BE2C (cell line): ENCODE measurements around the gene TDRD12.
A peak's percentile ranks its signal among the peaks of the same experiment; 100 is the strongest.
"Not testable (repeated sequence)": the region's sequence is repeated elsewhere in the genome, so short reads cannot be mapped to it uniquely, and the experiment has no call there.

Source experiments
- DNase-seq: peaks from one replicate; pipeline ENCODE4 v3.0.0-alpha.2; 2020
- H3K27me3 ChIP-seq: fragments of 250-450 bp; sonication (Bioruptor Pico); 2 replicates; pipeline ENCODE4 v1.5.1; 2020; ENCODE audit warnings: mild to moderate bottlenecking
- H3K36me3 ChIP-seq: fragments of 250-450 bp; sonication (Bioruptor Pico); 2 replicates; pipeline ENCODE4 v1.5.1; 2020; ENCODE audit warnings: mild to moderate bottlenecking
- H3K4me1 ChIP-seq: fragments of 250-450 bp; sonication (Bioruptor Pico); 2 replicates; pipeline ENCODE4 v1.5.1; 2020
- H3K4me3 ChIP-seq: 2 replicates; pipeline ENCODE4 v1.5.1; 2011; ENCODE audit warnings: low read depth, low read length
- H3K9me3 ChIP-seq: fragments of 250-450 bp; sonication (Bioruptor Pico); 2 replicates; pipeline ENCODE4 v1.5.1; 2020
- TF ChIP-seq, protein P1 (sequence below): IDR thresholded peaks from 2 replicates; pipeline ENCODE4 v1.5.1; 2012; ENCODE audit warnings: mild to moderate bottlenecking, low read depth, low read length

The TDRD12 gene

DNA sequence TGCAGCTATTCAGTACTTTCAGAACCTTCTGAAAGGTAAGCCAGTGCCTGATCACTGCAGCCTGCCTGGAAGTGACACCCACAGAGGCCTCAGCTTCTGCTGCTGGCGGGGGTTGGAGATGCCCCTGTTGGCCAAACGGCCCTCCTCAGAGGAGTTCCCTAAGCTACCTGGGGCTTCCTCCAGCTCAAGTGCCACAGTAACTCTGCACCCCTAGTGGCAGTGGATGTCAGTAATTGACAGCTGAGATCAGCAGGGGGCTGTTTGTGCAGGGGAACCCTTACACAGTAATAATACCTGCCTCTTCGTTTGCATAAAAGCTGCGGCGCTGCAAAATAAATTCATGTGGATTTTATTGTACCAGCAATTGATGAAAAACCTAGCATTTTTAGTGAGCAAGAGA lies 28.9 kb downstream of the TDRD12 start:
- Histone ChIP-seq H3K27me3 (peaks cover 3% of the 10 kb centered on the region; the same call in 1 of the 2 replicates), H3K9me3 (no peaks in the 10 kb centered on the region), H3K36me3 (no peaks in the 10 kb centered on the region), H3K4me3 (no peak overlapping the region), H3K4me1 (no peaks in the 10 kb centered on the region)
- no peak for DNase-seq
- TF ChIP-seq, protein P1, sequence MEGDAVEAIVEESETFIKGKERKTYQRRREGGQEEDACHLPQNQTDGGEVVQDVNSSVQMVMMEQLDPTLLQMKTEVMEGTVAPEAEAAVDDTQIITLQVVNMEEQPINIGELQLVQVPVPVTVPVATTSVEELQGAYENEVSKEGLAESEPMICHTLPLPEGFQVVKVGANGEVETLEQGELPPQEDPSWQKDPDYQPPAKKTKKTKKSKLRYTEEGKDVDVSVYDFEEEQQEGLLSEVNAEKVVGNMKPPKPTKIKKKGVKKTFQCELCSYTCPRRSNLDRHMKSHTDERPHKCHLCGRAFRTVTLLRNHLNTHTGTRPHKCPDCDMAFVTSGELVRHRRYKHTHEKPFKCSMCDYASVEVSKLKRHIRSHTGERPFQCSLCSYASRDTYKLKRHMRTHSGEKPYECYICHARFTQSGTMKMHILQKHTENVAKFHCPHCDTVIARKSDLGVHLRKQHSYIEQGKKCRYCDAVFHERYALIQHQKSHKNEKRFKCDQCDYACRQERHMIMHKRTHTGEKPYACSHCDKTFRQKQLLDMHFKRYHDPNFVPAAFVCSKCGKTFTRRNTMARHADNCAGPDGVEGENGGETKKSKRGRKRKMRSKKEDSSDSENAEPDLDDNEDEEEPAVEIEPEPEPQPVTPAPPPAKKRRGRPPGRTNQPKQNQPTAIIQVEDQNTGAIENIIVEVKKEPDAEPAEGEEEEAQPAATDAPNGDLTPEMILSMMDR, result peak; percentile 28

DNA sequence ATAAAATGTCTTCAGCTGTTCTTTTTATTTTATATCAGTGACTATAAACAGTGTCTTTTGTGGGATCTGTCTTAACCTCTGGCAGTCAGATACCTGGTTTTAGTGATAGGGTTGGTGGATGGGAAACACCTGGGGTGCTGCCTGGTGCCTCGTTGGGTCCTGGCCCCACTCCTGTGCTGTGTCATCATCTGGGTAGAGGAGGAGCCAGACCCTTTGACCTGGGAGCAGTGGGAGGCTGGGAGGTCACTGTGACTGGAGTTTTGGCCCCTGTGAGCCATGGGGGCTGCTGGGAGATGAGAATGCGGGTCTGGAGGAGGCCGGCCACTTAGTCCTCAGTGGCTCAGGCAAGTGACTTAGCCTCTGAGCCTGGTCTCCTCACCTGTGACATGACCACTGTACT lies 29.4 kb downstream of the TDRD12 start:
- DNase-seq, result no peak
- TF ChIP-seq, protein P1, result no peak
- Histone ChIP-seq H3K36me3 (no peaks in the 10 kb centered on the region), H3K9me3 (no peaks in the 10 kb centered on the region), H3K27me3 (peaks cover 3% of the 10 kb centered on the region; the same call in 1 of the 2 replicates), H3K4me3 (no peak overlapping the region), H3K4me1 (no peaks in the 10 kb centered on the region)

- TF ChIP-seq, protein P1, result no peak
- H3K4me1 ChIP-seq, result no peaks in the 10 kb centered on the region
- DNase-seq, result no peak
- no peak overlapping the region for H3K4me3 ChIP-seq
- no peaks in the 10 kb centered on the region for H3K36me3 ChIP-seq
- no peaks in the 10 kb centered on the region for H3K9me3 ChIP-seq
- H3K27me3 ChIP-seq, result peaks cover 3% of the 10 kb centered on the region; the same call in 1 of the 2 replicates
Observed at GRCh38 chr19:32749361-32749760, 29.8 kb downstream of the TDRD12 start.

DNA sequence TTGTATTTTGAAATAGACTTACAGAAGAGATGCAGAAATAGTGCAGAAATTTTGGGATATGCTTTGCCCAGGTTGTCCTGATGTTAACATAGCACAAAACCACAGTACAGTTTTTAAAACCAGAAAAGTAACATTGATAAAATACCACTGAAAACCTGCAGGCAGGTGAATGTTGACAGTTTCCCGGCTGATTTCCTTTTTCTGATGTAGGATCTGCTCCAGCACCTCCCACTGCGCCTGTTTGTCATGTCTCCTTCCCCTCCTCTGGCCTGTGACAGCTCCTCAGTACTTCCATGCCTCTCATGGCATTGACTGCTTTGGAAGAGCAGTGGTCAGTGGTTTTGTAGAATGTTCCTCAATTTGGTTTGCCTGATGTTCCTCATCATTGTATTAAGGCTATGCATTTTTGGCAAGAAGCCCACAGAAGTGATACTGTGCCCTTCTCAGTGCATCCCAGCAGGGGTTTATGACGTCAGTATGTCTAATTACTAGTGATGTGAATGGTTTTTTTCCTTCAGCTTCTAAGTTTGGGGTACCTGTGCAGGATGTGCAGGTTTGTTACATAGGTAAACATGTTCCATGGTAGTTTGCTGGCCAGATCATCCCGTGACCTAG lies 31.0 kb downstream of the TDRD12 start:
- no peaks in the 10 kb centered on the region for H3K9me3 ChIP-seq
- no peak for DNase-seq
- no peaks in the 10 kb centered on the region for H3K4me1 ChIP-seq
- TF ChIP-seq, protein P1, result no peak
- H3K27me3 ChIP-seq, result peaks cover 3% of the 10 kb centered on the region; the same call in 1 of the 2 replicates
- no peaks in the 10 kb centered on the region for H3K36me3 ChIP-seq
- no peak overlapping the region for H3K4me3 ChIP-seq

DNA sequence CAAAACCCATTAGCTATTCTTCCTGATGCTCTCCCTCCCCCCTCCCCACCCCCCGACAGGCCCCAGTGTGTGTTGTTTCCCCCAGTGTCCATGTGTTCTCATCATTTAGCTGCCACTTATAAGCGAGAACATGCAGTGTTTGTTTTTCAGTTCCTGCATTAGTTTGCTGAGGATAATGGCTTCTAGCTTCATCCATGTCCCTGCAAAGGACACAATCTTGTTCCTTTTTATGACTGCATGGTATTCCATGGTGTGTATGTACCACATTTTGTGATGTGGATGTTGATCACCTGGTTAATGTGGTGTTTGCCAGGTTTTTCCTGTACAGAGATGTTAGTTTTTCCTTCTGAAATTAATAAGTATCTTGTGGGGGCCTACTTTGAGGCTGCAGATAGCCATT lies 31.5 kb downstream of the TDRD12 start:
- Histone ChIP-seq H3K4me1 (no peaks in the 10 kb centered on the region), H3K9me3 (no peaks in the 10 kb centered on the region), H3K27me3 (peaks cover 3% of the 10 kb centered on the region; the same call in 1 of the 2 replicates), H3K36me3 (no peaks in the 10 kb centered on the region), H3K4me3 (no peak overlapping the region)
- no peak for DNase-seq
- TF ChIP-seq, protein P1, result no peak

DNA sequence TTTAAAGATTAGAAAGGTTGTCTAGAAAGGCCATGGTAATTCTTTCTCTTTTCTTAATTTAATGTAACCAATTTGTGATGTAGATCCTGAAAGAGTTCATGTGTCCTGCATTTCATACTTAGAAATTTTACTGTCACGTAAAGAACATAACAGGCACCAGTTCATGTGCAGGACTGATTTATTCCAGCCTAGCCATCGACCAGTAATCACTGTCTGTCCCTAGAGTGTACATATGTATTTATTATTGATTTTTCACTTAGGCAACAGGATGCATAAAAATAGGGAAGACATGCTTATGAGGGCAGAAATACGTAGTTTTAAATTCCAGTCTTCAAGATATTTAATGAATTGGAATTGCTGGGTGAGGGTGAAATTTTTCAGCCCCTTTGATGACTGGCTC lies 37.6 kb downstream of the TDRD12 start:
- Histone ChIP-seq H3K36me3 (no peaks in the 10 kb centered on the region), H3K4me1 (no peaks in the 10 kb centered on the region), H3K27me3 (no peaks in the 10 kb centered on the region), H3K4me3 (no peak overlapping the region), H3K9me3 (no peaks in the 10 kb centered on the region)
- DNase-seq, result no peak
- TF ChIP-seq, protein P1, result no peak

DNA sequence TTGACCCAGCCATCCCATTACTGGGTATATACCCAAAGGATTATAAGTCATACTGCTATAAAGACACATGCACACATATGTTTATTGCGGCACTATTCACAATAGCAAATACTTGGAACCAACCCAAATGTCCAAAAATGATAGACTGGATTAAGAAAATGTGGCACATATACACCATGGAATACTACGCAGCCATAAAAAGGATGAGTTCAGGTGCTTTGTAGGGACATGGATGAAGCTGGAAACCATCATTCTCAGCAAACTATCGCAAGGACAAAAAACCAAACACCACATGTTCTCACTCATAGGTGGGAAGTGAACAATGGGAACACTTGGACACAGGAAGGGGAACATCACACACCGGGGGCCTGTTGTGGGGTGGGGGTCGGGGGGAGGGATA lies 45.8 kb downstream of the TDRD12 start:
- H3K4me3 ChIP-seq, H3K36me3 ChIP-seq, H3K9me3 ChIP-seq, H3K4me1 ChIP-seq, H3K27me3 ChIP-seq, DNase-seq: not testable (repeated sequence)
